Sigmoid colon (tissue), 7 donors: Measurements from ENCODE around the gene SLC39A7. TPM values are rescaled to one million over a fixed set of nuclear protein-coding genes. Genes with fewer than 3 reads are reported as not detected.

Experiments used
- DNase-seq: peaks from one replicate; pipeline ENCODE4 v3.0.0-alpha.2; 2019
- H3K27ac ChIP-seq, 4 donors: fragments of 200-600 bp; sonication (generic); one replicate each; pipeline ENCODE4 v1.5.1; 2016 to 2019; ENCODE audit warnings: mild to moderate bottlenecking in 1 of 4
- H3K27me3 ChIP-seq, 3 donors: fragments of 200-600 bp; sonication (generic); one replicate each; pipeline ENCODE4 v1.5.1; 2019; ENCODE audit warnings: mild to moderate bottlenecking in 1 of 3
- H3K36me3 ChIP-seq, 4 donors: fragments of 200-600 bp; sonication (generic); one replicate each; pipeline ENCODE4 v1.5.1; 2016 to 2019
- H3K4me1 ChIP-seq, 4 donors: fragments of 200-600 bp; sonication (generic); one replicate each; pipeline ENCODE4 v1.5.1; 2017 to 2019
- H3K4me3 ChIP-seq, 4 donors: fragments of 200-600 bp; sonication (generic); one replicate each; pipeline ENCODE4 v1.5.1; 2017 to 2019; ENCODE audit warnings: mild to moderate bottlenecking in 2 of 4, moderate library complexity in 1 of 4
- H3K9me3 ChIP-seq, 4 donors: fragments of 200-600 bp in 3 of 4; sonication (generic) in 3 of 4; one replicate each; pipeline versions ENCODE4 v1.5.1 to v1.6.1; 2013 to 2019
- CTCF ChIP-seq, 4 experiments: fragments of 450-650 bp in 3 of 4; fragments of 200-600 bp in 1 of 4; IDR thresholded peaks; one replicate each; pipeline ENCODE4 v1.5.1; 2016 to 2019; ENCODE audit warnings: antibody characterized with exemption in 4 of 4, mild to moderate bottlenecking in 3 of 4, moderate library complexity in 2 of 4
- EP300 ChIP-seq, 4 donors: sonication (generic); formaldehyde crosslinking; IDR thresholded peaks; one replicate each; pipeline ENCODE4 v1.6.1; 2017; ENCODE audit warnings: antibody characterized with exemption in 4 of 4
- POLR2A ChIP-seq, 2 donors: fragments of 450-650 bp; IDR thresholded peaks; one replicate each; pipeline ENCODE4 v1.6.1; 2016; ENCODE audit warnings: antibody characterized with exemption in 2 of 2, mild to moderate bottlenecking in 2 of 2, moderate library complexity in 2 of 2
- POLR2AphosphoS5 ChIP-seq, 4 donors: sonication (generic); formaldehyde crosslinking; IDR thresholded peaks; one replicate each; pipeline ENCODE4 v1.6.1; 2017; ENCODE audit warnings: antibody characterized with exemption in 4 of 4
- WGBS, 2 donors: extraction: QIAGEN DNeasy Blood & Tissue Kit; methylation state at CpG; one replicate each; pipeline ENCODE4 v1.1.7; 2013; 5-methylcytosine and 5-hydroxymethylcytosine counted together
- intact Hi-C: fragments of 100-400 bp; cut with DNase I; formaldehyde crosslinking; loops from one replicate; pipeline ENCODE4 v1.15.1; 2023
- polyA plus RNA-seq, 3 donors: library from polyadenylated mRNA; stranded (reverse); fragments of 200-250 nt; gene quantifications; one replicate each; pipeline ENCODE4 v1.2.3, GENCODE V29; 2013
- total RNA-seq, 4 donors: library from RNA; depleted of rRNA; stranded (reverse); fragments of >200 nt; gene quantifications; one replicate each; pipeline ENCODE4 v1.1.0, GENCODE V29; 2016
- donor health status: healthy with polysubstance abuse.
- donor health status: Bipolar disorder and iron deficiency.
- donor health status: healthy.

SLC39A7 gene
- 10 to 100 TPM; 48.7 to 52.1 (median 49.8) TPM for total RNA-seq
- polyA plus RNA-seq, result 100 to 1,000 TPM in 1 of 3 donors, 10 to 100 TPM in 2; 31.2 to 189 (median 31.2) TPM

- no peaks in the 10 kb centered on the region for H3K9me3 ChIP-seq
- TF ChIP-seq CTCF (IDR thresholded peaks at IDR 0.05) (no peak), POLR2A (IDR thresholded peaks at IDR 0.05) (peak; percentile 30 to 39), POLR2AphosphoS5 (IDR thresholded peaks at IDR 0.05) (peak; percentile 52 to 81 (median 78)), EP300 (IDR thresholded peaks at IDR 0.05) (peak in 1 of 4 donors; percentile 16)
- H3K4me1 ChIP-seq, result peaks cover 0 to 68% (median 52%) of the 10 kb centered on the region in 4 donors
- intact Hi-C loops, result loop anchor here (2.0 to 10.0 kb wide), 7 partner anchors 40 to 1006 kb away; partner anchors contain the start of genes BRD2, GPSM3, PBX2 and RPS18
- WGBS, 2 donors, result 0% methylated on average over 68 of the region's 68 CpGs
- DNase-seq, result peak; percentile 100
- H3K27ac ChIP-seq, result peak within 1 kb of the TSS; percentile 91 to 98 (median 96)
- peak within 1 kb of the TSS; percentile 77 to 90 (median 84) for H3K4me3 ChIP-seq
- H3K27me3 ChIP-seq, result no peaks in the 10 kb centered on the region
- peaks cover 20 to 49% (median 29%) of the 10 kb centered on the region in 4 donors for H3K36me3 ChIP-seq
Observed at GRCh38 chr6:33200219-33201146, at the start of gene SLC39A7, which contains the start of gene RXRB. TSS of gene SLC39A7 (plus strand) at chr6:33200867. CDS start at chr6:33201246, 379 bp downstream. TSS of gene RXRB (minus strand) at chr6:33200665. CDS start at chr6:33200476, 189 bp downstream.

- no peak overlapping the region for H3K27ac ChIP-seq
- no peak for TF ChIP-seq EP300 (IDR thresholded peaks at IDR 0.05)
- no peak for TF ChIP-seq POLR2AphosphoS5 (IDR thresholded peaks at IDR 0.05)
- no peak for TF ChIP-seq CTCF (IDR thresholded peaks at IDR 0.05)
- no peak for TF ChIP-seq POLR2A (IDR thresholded peaks at IDR 0.05)
- no peaks in the 10 kb centered on the region for H3K36me3 ChIP-seq
- peaks cover 0 to 4% (median 0%) of the 10 kb centered on the region in 3 donors for H3K27me3 ChIP-seq
- intact Hi-C loops, result no loop called here
- WGBS, 2 donors, result 71 to 91% methylated on average over 1 of the region's 1 CpG
- H3K4me1 ChIP-seq, result no peaks in the 10 kb centered on the region
- DNase-seq, result no peak
- peaks cover 0 to 6% (median 0%) of the 10 kb centered on the region in 4 donors for H3K9me3 ChIP-seq
- no peak overlapping the region for H3K4me3 ChIP-seq
Observed at GRCh38 chr6:33151050-33151449, 49.6 kb upstream of the SLC39A7 start.

- Histone ChIP-seq H3K36me3 (no peaks in the 10 kb centered on the region), H3K4me3 (no peak overlapping the region), H3K27me3 (no peaks in the 10 kb centered on the region), H3K4me1 (no peaks in the 10 kb centered on the region), H3K9me3 (peaks cover 0 to 6% (median 0%) of the 10 kb centered on the region in 4 donors), H3K27ac (no peak overlapping the region)
- WGBS, 2 donors, result 23 to 58% methylated on average over 4 of the region's 4 CpGs
- intact Hi-C loops, result no loop called here
- TF ChIP-seq POLR2A (IDR thresholded peaks at IDR 0.05), result no peak
- no peak for TF ChIP-seq CTCF (IDR thresholded peaks at IDR 0.05)
- no peak for DNase-seq
Observed at GRCh38 chr6:33154349-33154748, 46.3 kb upstream of the SLC39A7 start.

- Histone ChIP-seq H3K27ac (no peak overlapping the region), H3K36me3 (no peaks in the 10 kb centered on the region), H3K27me3 (no peaks in the 10 kb centered on the region), H3K9me3 (peaks cover 0 to 6% (median 0%) of the 10 kb centered on the region in 4 donors), H3K4me1 (peaks cover 0 to 13% (median 11%) of the 10 kb centered on the region in 4 donors), H3K4me3 (no peak overlapping the region)
- no peak for DNase-seq
- TF ChIP-seq EP300 (IDR thresholded peaks at IDR 0.05), result no peak
- TF ChIP-seq POLR2AphosphoS5 (IDR thresholded peaks at IDR 0.05), result no peak
- TF ChIP-seq CTCF (IDR thresholded peaks at IDR 0.05), result no peak
- no peak for TF ChIP-seq POLR2A (IDR thresholded peaks at IDR 0.05)
- WGBS, 2 donors, result 87 to 92% methylated on average over 6 of the region's 6 CpGs
- intact Hi-C loops, result no loop called here
Observed at GRCh38 chr6:33156561-33156960, 44.1 kb upstream of the SLC39A7 start.
